Eye (tissue), 1 donor: ENCODE measurements around the gene CCDC89.
A peak's percentile ranks its signal among the peaks of the same experiment; 100 is the strongest.
"Not testable (repeated sequence)": the region's sequence is repeated elsewhere in the genome, so short reads cannot be mapped to it uniquely, and the experiment has no call there.

ENCODE experiments used
- DNase-seq: peaks from one replicate; pipeline ENCODE4 v3.0.0-alpha.2; 2015

CCDC89 gene

GRCh38 chr11:85685125-85685819 lies 723 bp downstream of the CCDC89 start:
- DNase-seq: peak; percentile 66

- DNase-seq: peak; percentile 90
Measured at GRCh38 chr11:85682330-85683305, 3.4 kb downstream of the CCDC89 start.

- peak; percentile 95 for DNase-seq
Measured at GRCh38 chr11:85680897-85681296, 5.1 kb downstream of the CCDC89 start.

- DNase-seq: peak; percentile 76
Measured at GRCh38 chr11:85679576-85679975, 6.4 kb downstream of the CCDC89 start.

GRCh38 chr11:85673393-85673792 lies 12.6 kb downstream of the CCDC89 start:
- DNase-seq: no peak

- DNase-seq: no peak
Measured at GRCh38 chr11:85672105-85672902, 13.7 kb downstream of the CCDC89 start.

- not testable (repeated sequence) for DNase-seq
Measured at GRCh38 chr11:85670949-85671663, 14.9 kb downstream of the CCDC89 start.

- DNase-seq: no peak
Measured at GRCh38 chr11:85668157-85668556, 17.8 kb downstream of the CCDC89 start.

GRCh38 chr11:85666687-85667086 lies 19.3 kb downstream of the CCDC89 start:
- no peak for DNase-seq

GRCh38 chr11:85665733-85666132 lies 20.3 kb downstream of the CCDC89 start:
- DNase-seq: peak; percentile 54

- DNase-seq: peak; percentile 99
Measured at GRCh38 chr11:85664615-85665481, 21.1 kb downstream of the CCDC89 start, which contains the start of gene CREBZF. TSS of gene CREBZF (minus strand) at chr11:85665129. CDS start at chr11:85664875, 254 bp downstream.

- DNase-seq: peak; percentile 90
Measured at GRCh38 chr11:85663753-85664614, 22.0 kb downstream of the CCDC89 start.

- peak; percentile 57 for DNase-seq
Measured at GRCh38 chr11:85663080-85663752, 22.8 kb downstream of the CCDC89 start.

GRCh38 chr11:85661972-85662664 lies 23.9 kb downstream of the CCDC89 start:
- DNase-seq: peak; percentile 37

GRCh38 chr11:85658180-85658579 lies 27.8 kb downstream of the CCDC89 start:
- DNase-seq: no peak

GRCh38 chr11:85656777-85657176 lies 29.2 kb downstream of the CCDC89 start:
- no peak for DNase-seq

- DNase-seq: not testable (repeated sequence)
Measured at GRCh38 chr11:85654343-85654742, 31.7 kb downstream of the CCDC89 start.

- no peak for DNase-seq
Measured at GRCh38 chr11:85652786-85653447, 33.1 kb downstream of the CCDC89 start.
